ENCODE results near the gene MYO10.

MYO10 gene

DNA sequence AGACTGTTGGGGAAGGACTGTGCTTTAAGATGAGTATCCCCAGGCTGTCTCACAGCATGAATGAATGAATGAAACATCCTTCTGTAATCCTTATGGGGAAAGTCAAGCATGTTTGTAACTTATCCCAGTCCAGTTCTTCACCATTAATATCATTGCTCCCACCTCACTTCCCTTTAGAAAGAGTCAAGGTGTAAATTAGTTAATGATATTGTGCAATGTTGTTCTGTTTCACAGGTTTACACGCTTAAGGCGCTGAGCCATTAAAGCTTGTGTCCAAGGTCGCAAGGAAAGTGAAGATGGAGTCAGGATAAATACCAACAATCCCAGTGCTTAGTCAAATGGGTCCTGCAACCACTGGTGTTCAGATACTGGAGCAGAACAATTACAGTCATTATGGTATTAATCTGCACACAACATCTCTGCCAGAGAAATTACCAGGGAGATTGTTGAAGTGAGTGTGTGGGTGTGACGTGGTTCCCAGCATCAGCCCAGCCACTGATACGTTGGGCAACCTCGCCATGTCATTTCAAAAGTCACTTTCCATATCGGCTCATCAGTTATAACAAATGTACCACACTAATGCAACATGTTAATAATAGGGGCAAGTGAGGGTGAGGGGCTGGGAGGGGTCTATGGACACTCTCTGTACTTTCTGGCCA is 1.5 kb upstream of the MYO10 start:
- no peak for DNase-seq

DNA sequence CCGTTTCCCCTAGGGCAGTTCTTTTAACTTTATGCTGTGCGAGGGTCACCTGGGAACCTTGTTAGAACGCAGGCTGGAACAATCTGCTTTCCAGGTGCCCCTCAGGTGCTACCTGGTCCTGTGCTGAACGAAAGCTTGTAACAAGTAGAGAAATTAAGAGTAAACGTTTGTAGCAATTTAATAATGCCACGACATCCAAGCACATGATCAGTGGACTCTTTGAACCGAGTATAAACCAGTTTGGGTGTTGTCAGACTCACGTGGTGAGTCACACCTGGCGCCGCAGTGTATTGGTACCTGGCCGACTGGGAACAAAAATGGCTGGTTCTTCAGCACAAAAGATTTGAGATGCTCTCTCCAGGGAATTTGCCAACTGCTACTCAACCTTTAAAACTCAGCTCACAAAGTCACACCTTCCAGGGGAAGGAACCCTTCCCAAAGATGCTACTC is 926 bp upstream of the MYO10 start:
- DNase-seq: no peak

DNA sequence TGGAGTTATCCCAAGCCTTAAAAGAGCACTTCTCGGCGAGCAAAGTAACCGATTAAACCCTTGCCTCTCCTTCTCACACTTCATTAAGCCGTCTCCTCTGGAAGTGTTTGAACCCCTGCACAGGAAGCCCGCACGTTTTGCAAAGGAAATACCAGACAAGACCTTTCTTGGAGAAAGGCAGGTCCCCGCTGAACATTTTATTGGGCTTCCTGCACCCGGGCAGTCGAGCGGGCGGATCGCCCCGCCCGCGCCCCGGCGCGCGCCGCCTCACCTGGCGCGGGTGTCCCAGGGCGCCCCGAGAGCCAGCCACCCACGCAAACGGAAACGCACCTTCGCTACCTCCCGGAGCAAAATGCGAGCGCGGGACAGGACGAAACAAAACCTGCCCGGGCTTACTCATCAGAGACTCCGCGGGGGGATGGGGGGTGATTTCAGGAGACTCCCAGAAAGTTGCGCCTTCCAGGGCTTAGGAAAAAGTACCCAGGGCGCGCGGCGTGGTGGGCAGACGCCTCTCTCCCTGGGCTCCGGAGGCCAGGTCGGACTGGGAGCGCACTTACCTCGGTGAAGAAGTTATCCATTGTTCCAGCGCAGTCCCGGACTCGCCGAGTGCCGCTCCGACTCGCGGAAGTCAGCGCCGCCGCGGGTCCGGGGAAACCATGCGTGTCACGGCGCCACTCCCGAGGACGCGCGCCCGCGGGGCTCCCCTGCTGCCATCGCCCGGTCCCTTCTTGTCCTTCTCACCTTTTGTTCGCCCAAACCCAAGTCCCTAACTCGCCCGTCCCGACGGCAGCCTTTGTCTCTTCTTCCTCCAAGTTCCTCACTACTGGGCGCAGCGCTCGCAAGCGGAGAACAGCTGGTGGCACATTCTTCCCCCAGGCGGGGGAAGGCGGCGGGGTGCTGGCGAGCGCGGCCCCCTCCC is 598 bp downstream of the MYO10 start:
- DNase-seq: no peak

DNA sequence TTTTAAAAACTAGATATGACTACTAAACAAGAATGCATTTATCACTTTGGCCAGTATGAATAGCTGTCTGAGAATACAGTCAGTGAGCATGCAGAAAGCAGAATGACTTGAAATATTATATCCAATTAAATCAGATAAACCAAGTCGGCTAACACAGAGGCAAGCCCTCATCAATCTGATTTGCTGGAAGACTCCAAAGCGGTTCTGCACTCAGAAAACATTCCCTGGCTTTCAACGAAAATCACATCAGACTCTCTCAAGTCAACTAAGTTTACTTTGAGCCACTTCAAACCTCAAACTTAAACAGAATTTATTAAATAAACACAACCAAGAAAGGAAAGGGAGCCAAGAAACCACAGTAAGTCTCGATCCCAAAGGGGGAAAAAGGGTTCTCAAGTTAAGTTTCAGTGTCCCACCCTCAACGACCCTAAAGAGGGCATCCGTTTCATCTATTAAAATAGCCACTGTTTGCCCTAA is 1.4 kb downstream of the MYO10 start:
- no peak for DNase-seq

DNA sequence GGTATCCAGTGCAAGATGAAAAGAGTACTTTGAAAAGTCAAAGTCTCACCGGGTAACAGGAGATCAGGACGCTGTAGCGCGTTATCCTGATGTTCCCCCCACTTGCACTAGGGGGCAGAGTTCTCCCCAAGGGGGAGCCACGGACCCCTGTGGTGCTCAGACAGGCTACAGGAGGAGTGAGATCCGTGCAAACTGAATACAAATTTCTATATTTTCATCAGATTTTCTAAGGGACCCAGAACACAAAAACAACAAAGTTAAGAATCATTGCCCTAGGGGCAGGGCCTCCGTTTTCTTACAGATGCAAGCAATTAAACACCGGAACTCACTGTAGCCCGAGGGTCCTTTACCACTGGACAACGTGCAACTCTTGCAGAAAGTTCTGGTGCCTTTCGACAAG is 2.0 kb downstream of the MYO10 start:
- DNase-seq: peak; percentile 84

DNA sequence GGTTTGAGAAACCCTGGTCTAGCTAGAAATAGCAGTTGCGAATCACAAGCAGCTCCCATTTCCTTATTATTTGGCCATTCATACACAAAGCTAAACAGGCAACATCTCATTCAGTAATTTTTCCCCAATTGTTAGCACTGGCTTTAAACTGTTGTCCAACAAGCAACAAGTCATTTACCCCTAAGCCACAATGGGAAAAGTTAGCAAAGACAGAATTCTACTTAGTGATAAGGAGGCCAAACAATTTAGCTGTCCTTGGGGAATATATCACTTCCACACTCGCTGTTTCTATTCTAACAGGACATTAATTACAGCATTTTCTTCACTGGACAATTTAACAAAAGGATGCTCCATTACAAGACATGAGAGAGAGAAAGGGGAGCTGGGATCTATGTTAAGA is 2.8 kb downstream of the MYO10 start:
- DNase-seq: no peak

DNA sequence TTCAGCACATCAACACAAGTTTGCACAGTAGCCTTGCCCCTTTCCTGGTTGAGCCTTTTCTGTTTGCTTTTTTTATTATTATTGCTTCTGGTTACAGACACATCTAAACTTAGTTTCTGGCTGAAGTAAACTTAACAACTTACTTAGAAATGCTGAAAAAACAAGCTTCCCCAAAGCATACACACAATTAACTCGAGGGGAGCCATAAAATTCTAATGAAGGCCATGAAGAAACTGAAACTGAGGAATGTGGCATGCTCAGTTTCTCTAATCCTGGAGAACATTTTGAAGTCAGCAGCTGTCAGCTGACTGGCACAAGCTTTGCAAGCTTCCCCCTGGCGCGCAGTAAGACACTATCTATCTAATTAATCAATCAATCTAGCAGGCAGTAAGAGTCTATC is 3.7 kb downstream of the MYO10 start:
- DNase-seq: no peak

DNA sequence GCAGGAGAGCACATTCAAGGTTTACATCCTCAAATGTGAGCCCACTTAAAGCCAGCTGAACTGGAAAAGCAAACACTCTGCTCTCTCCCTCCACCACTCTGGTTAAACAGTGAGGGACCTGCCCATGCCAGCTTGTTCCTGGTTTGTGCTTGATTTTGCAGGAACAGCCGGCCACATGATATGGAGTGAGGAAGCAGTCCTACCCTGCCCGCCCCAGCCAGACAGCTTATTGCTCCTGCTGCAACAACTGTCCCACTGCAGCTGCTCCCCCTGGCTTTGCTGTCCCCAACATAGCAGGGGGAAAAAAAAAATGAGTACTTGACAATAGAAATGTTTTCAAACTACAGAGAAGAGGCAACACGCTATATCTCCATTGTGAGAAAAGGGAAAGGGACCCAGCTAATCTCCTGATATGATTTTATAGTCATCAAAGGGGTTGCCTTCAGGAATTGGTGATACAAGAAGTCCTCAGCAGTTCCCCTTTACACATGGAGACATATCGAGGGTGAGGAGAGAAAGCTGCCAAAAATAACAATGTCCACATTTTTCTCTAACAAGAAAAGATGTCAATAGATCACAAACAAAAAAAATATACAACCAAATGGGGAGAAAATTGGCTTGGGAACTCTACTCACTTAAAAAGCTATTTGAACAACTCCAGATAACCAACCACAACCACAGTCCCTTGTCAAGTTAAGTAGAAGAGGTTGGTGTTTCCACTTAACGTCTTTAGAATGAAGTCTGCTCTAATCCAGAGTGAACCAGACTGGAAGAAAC is 4.6 kb downstream of the MYO10 start:
- DNase-seq: no peak

DNA sequence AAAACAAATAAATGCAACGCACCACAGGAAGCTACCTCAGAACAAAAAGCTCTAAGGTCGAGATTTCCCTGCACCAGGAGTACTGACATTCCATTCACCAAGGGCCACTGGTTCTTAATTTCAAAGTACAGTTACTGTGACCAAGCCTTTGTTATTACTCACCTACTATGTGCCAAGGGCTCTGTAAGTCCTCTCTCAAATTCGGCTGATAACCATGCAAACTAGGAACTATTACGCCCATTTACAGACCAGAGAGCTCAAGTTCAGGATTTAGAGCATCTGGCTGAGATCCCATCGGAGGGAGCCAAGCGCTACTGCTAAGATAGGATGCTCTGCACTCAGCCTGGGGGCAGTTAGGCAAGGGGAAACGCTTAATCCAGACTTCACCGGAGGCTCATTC is 5.6 kb downstream of the MYO10 start:
- no peak for DNase-seq

DNA sequence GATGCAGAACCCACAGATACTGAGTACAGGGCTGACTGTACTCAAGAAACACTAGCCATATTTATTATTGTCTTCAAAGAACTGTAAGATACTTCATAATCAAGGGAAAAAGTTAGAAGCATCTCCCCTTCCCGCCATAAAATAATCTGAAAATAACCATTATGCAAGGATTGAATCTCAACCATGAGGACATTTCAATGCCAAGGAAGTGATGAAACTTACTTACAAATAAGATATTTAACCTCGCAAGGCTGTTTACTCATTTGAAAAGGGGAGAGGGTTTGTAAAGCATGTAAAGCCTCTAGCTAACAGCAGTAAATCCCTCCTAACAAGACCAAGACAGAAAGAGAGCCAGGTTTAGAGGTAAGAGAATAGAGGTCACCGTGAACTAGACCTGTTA is 6.3 kb downstream of the MYO10 start:
- no peak for DNase-seq

DNA sequence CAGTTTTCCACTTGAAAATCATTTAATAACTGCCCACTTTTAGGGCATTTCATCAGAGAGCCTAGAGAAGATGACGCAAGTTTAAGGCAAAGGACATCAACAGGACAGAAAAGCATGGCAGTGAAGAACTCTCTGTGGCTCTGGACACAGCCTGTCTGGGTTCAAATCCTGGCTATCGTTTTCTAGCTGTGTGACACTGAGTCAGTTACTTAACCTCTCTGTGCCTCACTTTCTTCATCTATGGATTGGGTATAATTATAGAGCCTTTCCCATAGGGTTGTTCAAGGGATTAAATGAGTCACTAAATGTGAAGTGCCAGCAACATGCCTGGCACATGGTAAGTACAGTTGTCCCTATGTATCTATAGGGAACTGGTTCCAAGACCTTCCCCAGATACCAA is 6.7 kb downstream of the MYO10 start:
- no peak for DNase-seq

DNA sequence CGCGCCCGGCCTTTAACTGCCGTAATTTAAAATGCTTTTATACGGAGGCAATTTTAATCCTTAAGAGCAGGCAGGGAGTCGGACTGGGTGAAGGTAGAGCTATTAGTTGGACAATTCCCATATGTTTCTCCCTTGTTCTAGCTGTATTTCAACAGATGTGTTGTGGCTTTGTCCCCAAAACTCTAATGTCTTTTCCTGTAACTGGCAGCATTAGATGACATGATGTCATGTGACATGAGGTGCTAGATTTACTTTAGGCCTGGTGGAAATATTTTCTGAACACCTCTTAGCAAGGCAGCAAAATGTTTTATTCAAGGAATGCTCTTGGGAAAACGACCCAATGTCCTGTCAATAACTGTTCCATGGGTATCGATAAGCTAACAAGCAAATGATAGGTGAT is 8.5 kb downstream of the MYO10 start:
- no peak for DNase-seq

DNA sequence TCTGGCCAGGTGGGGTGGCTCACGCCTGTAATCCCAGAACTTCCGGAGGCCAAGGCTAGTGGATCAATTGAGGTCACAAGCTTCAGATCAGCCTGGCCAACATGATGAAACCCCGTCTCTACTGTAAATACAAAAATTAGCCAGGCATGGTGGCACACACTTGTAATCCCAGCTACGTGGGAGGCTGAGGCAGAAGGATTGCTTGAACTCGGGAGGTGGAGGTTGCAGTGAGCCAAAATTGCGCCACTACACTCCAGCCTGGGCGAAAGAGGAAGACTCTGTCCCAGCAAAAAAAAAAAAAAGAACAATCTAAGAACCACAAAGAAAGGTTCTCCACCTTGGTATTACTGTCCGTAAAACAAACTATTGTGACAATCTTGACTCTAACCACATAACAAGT is 9.7 kb downstream of the MYO10 start:
- DNase-seq: no peak

DNA sequence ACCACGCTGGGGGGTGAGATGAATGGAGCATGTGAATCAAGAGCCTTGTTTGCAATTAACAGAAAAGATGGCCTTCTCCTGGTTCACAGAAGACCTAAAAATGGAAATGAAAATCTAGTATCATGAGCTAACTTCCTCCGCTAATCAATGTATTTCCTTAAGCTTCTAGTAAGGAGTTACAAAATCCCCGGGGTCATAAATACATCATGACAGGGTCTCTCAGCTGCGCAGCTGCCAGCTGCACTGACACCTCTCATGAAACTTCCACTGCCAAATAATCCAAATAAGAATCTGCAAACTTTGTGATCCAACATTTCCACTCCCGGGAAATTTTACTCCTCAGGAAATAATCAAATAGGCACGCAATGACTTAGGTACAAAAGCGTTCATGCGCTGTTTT is 11.9 kb downstream of the MYO10 start:
- DNase-seq: no peak

DNA sequence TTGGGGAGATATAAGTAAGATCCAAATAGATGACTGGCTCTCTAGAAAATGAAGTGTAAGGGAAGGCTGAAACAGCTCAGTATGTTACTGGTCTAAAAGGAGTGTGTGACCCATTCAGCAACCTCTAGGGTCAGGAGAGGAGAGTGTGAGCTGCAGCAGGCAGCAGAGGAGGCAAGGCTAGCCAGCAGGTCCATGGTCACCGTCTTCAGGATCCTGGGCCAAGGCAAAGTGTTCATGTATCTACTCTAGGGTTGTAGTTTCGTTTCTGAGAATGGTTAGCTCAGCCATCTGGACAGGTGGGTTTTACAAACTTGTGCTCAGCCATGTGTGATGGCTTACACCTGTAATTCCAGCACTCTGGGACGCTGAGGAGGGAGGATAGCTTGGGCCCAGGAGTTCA is 13.7 kb downstream of the MYO10 start:
- no peak for DNase-seq

DNA sequence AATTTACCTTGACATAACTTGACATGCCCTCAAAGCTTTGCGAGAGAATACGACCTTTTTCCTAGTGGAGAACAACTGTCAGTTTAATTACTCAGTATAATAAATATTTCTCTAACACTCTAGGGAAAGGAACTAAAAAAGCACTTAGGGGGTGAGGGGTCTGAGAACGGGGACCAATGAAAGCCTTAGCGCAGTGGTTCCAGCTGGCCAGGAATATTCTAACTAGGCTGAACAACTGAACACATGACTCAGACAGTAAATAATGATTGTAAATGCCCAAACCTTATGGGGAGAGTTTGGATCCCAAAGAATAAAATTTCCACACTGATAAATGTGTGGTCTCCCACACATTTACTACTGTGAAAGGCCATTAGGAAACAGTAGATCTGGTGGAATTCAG is 14.9 kb downstream of the MYO10 start:
- no peak for DNase-seq

DNA sequence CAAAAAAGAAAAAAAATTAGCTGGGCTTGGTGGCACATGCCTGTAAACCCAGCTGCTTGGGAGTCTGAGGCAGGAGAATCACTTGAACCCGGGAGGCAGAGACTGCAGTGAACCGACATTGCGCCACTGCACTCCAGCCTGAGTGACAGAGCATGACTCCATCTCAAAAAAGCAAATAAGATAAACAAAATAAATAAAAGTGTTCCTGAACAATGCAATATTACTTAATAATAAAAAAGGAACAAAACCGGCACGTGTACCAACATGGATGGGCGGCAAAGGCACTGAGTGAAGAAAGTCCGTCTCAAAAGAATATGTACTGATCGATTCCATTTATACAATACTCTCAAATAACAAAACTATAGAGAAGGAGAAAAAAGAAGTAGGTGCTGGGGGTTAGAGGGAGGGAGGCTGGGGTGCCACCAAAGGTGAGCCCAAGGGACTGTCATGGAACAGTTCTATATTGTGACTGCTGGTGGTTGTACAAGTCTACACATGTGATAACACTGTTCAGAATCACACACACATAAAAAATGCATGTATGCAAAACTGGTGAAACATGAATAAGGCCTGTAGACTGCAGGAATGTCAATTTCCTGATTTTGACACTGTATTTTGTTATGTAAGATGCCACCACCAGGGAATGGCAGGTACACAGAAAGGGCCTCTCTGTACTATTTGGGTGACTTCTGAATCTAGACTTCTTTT is 15.8 kb downstream of the MYO10 start:
- no peak for DNase-seq

DNA sequence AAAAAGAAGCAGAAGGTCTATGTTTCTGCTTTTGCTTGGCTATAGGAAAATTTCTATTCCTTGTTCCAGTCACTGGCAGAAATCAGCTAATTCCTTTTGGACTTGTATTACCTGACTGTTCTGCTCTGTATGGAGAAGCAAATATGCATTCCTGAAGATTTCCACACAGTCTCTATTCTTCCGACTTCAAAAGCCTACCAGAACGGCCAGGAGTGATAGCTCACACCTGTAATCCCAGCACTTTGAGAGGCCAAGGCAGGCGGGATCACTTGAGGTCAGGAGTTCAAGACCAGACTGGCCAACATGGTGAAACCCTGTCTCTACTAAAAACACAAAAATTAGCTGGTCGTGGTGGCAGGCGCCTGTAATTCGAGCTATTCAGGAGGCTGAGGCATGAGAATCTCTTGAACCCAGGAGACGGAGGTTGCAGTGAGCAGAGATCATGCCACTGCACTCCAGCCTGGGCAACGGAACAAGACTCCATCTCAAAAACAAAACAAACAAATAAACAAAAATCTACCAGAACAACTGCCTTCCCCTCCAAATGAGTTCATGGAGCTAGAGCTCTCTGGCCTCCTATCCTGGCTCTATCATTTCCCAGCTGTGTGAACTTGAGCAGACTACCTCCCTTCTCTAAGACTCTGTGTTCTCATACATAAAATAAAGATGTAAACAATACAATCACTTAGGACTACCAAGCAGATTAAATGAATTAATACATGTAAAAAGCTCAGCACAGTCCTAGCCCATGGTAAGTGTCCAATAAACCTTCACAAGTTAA is 17.0 kb downstream of the MYO10 start:
- no peak for DNase-seq

DNA sequence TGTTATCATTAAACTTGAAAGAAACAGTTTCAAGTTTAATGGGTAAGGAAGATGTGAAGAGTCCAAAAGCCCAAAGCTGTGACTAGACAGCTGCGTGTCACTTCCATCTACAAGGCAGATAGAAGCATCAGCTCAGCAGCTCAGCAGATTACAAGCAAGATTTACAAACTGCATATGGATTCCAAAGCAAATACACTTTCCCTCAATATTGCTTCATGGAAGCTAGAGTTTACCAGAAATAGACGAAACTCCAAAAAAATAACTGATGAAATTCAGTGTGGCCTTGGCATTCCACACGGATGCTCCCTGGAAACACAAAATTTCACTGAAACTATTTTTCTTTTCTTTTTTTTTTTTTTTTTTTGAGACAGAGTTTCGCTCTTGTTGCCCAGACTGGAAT is 17.9 kb downstream of the MYO10 start:
- no peak for DNase-seq

DNA sequence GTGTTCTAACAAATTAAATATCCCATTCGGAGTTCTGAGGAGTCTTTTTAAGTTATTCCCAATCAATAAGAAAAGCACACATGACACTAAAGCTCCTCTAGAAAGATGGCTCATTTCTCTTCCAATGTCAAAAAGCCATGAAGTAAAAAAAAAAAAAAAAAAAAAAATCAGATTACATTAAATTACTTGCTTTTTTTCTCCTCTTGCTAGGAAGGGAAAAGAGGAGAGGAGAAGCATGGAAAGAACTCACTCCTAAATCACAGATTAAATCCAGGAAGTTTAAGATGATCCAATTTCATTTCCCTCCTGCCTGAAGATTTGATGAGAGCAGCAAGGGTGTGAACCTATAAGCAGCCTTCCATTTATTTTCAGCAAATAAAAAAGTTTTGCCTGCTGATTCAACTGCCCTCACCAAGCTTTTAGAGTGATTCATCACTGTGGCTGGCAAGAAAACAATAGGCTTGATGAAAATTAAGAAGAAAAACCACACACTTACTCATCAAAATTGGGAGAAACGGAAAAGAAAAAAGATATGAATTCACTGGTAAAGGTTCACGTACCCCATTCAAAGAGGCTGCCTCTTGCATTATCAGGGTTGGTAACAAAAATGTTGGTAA is 19.7 kb downstream of the MYO10 start:
- no peak for DNase-seq

DNA sequence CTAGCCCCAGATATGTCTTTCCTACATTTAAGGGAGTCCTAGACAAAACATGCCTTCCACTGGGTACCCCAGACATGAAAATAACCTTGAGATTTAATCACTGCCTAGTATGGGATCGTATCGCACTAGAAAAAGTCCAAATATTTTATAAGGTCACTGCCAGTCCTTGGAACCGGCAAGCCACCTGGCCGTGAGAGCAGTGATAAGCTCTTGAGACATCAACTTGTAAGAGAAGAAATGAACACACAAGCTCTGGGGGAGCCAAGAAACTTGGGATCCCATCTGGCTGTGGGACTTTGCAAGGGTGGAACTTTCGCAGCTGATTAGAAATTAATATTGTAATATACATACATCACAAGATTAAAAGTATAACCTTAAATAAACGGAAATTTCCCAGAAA is 21.5 kb downstream of the MYO10 start:
- no peak for DNase-seq

DNA sequence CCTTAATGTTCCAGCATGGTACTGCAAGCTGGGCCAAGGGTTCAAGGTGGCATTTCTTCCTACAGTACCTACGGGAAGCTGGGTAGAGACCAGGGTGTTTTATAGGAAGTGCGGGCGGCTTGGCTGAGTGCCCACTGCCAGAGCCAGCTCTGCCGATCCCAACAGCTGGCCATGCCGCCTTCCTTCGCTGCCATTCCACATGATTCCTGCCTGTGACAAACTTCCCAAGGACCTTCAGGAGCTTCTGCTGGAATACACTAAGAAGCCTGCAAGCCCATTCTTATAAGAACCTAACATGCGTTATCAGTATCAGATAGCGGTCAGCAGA is 22.0 kb downstream of the MYO10 start:
- no peak for DNase-seq
